ENCODE data around the gene CARS1.

DNA sequence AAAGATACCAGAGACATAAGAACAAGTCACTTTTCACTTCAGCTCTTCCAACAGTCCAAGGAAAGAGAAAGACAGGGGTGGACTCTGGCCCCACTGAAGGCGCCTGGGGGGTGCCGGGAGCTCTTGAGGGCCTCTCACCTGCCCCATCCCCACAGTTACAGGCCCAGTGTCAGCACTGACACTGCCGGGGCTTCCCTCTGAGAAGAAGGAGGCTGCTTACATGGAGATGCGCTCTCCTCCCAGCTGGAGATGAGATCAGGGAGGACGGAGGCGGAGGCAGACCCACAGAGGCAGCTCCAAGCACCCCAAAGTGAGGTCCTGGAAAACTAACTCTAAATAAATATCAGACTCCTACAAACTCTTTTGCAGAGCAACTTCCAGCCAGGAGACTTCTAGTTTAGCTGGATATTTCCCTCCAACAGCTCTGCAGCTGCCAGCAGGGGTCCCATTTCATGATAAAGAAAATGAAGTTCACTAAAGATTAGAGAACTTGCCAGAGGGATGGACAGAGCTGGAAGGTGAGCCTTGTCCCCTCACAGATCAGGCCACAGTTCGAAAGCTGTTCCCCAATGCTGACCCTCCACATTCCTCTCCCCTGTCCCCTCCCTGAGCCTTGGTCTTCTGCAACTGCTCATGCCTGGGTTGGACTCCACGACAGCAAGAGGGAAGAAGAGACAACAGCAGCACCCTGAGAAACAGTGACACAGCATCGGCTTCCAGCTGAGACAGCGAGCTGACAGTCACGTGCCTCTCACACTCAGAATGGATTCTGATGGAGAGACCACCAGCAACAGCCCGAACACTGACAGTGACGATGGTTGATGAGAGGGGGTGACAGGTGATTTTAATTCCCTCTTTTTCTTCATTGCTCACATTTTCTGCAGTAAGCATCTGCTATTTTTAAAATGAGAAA is 5.8 kb downstream of the CARS1 start:
- TF ChIP-seq, protein P1, sequence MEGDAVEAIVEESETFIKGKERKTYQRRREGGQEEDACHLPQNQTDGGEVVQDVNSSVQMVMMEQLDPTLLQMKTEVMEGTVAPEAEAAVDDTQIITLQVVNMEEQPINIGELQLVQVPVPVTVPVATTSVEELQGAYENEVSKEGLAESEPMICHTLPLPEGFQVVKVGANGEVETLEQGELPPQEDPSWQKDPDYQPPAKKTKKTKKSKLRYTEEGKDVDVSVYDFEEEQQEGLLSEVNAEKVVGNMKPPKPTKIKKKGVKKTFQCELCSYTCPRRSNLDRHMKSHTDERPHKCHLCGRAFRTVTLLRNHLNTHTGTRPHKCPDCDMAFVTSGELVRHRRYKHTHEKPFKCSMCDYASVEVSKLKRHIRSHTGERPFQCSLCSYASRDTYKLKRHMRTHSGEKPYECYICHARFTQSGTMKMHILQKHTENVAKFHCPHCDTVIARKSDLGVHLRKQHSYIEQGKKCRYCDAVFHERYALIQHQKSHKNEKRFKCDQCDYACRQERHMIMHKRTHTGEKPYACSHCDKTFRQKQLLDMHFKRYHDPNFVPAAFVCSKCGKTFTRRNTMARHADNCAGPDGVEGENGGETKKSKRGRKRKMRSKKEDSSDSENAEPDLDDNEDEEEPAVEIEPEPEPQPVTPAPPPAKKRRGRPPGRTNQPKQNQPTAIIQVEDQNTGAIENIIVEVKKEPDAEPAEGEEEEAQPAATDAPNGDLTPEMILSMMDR (IDR thresholded peaks at IDR 0.05), result no peak
- no peak for TF ChIP-seq EZH2phosphoT487 (IDR thresholded peaks at IDR 0.05)

All from neural progenitor cell (in vitro differentiated cells).